NOMO-1 treated with DMSO at 0.1 percent for 48 hours (cell line): ENCODE measurements around the gene CDSN.
"Not testable (repeated sequence)": the region's sequence is repeated elsewhere in the genome, so short reads cannot be mapped to it uniquely, and the experiment has no call there.

Source experiments
- DNase-seq: peaks from one replicate; lab custom pipeline; 2025; ENCODE audit not compliant: unreplicated experiment; lab: John Stamatoyannopoulos, UW

The CDSN gene

GRCh38 chr6:31090275-31090972 lies 29.8 kb downstream of the CDSN start:
- DNase-seq, result no peak

GRCh38 chr6:31087494-31088089 lies 32.7 kb downstream of the CDSN start:
- peak; percentile 81 for DNase-seq

GRCh38 chr6:31086788-31087440 lies 33.3 kb downstream of the CDSN start:
- no peak for DNase-seq

- DNase-seq, result peak; percentile 21
Measured at GRCh38 chr6:31083742-31084354, 36.4 kb downstream of the CDSN start.

GRCh38 chr6:31081872-31082271 lies 38.4 kb downstream of the CDSN start:
- no peak for DNase-seq

- peak; percentile 57 for DNase-seq
Measured at GRCh38 chr6:31079656-31080261, 40.5 kb downstream of the CDSN start.

GRCh38 chr6:31076611-31077010 lies 43.6 kb downstream of the CDSN start:
- DNase-seq, result no peak

- no peak for DNase-seq
Measured at GRCh38 chr6:31075528-31075927, 44.7 kb downstream of the CDSN start.

- no peak for DNase-seq
Measured at GRCh38 chr6:31074401-31074800, 45.8 kb downstream of the CDSN start.

- DNase-seq, result no peak
Measured at GRCh38 chr6:31070711-31071197, 49.5 kb downstream of the CDSN start.

- peak; percentile 74 for DNase-seq
Measured at GRCh38 chr6:31068669-31069340, 51.4 kb downstream of the CDSN start.

- DNase-seq, result not testable (repeated sequence)
Measured at GRCh38 chr6:31067891-31068668, 52.2 kb downstream of the CDSN start.

- DNase-seq, result not testable (repeated sequence)
Measured at GRCh38 chr6:31067028-31067427, 53.2 kb downstream of the CDSN start.

- DNase-seq, result no peak
Measured at GRCh38 chr6:31065556-31065955, 54.7 kb downstream of the CDSN start.
